NCI-H82 treated with DMSO at 0.1 percent for 48 hours (cell line): ENCODE results near the gene EID2B.

Experiments
- DNase-seq: peaks from one replicate; lab custom pipeline; 2025; ENCODE audit not compliant: unreplicated experiment; lab: John Stamatoyannopoulos, UW

EID2B gene

GRCh38 chr19:39533003-39533512, 406 bp upstream of the EID2B start:
- no peak for DNase-seq

- DNase-seq = no peak
These were observed 819 bp downstream of the EID2B start for GRCh38 chr19:39531834-39532232.

- DNase-seq = no peak
These were observed 7.4 kb downstream of the EID2B start for GRCh38 chr19:39525205-39525604.

GRCh38 chr19:39524495-39524894, 8.2 kb downstream of the EID2B start:
- peak; percentile 69 for DNase-seq

GRCh38 chr19:39520541-39521484, 11.8 kb downstream of the EID2B start:
- DNase-seq = no peak

- DNase-seq = no peak
These were observed 13.7 kb downstream of the EID2B start for GRCh38 chr19:39518975-39519374.

GRCh38 chr19:39518458-39518857, 14.2 kb downstream of the EID2B start:
- DNase-seq = no peak

- DNase-seq = no peak
These were observed 15.2 kb downstream of the EID2B start for GRCh38 chr19:39517432-39517831.

GRCh38 chr19:39516270-39516669, 16.4 kb downstream of the EID2B start:
- DNase-seq = no peak

- DNase-seq = no peak
These were observed 17.0 kb downstream of the EID2B start for GRCh38 chr19:39515551-39516191.

- DNase-seq = no peak
These were observed 17.7 kb downstream of the EID2B start, which contains the start of gene SELENOV for GRCh38 chr19:39514840-39515550. Gene SELENOV (plus strand): TSS chr19:39515139. CDS start chr19:39515213, 74 bp downstream.

- no peak for DNase-seq
These were observed 19.7 kb downstream of the EID2B start for GRCh38 chr19:39512988-39513387.

- no peak for DNase-seq
These were observed 23.4 kb downstream of the EID2B start for GRCh38 chr19:39509233-39509632.

GRCh38 chr19:39508629-39509028, 24.0 kb downstream of the EID2B start:
- DNase-seq = no peak

GRCh38 chr19:39507715-39508364, 24.8 kb downstream of the EID2B start:
- no peak for DNase-seq

- DNase-seq = peak; percentile 67
These were observed 25.5 kb downstream of the EID2B start for GRCh38 chr19:39506944-39507714.

GRCh38 chr19:39506598-39506943, 26.1 kb downstream of the EID2B start:
- no peak for DNase-seq

GRCh38 chr19:39502640-39503417, 29.8 kb downstream of the EID2B start:
- no peak for DNase-seq

GRCh38 chr19:39501340-39501739, 31.3 kb downstream of the EID2B start:
- DNase-seq = no peak
